ENCODE data around the gene SLC8B1. TPM values are rescaled to one million over a fixed set of nuclear protein-coding genes. Genes with fewer than 3 reads are reported as not detected.
A peak's percentile ranks its signal among the peaks of the same experiment; 100 is the strongest.

Gene SLC8B1
- total and polyA plus RNA-seq, 9 of the 15 experiments (the other 6 are each of a cell fraction or from before 2014, with no cell fraction given), result 0.86 to 34.1 (median 18.5) TPM

- 92% methylated on average over 23 of the region's 24 CpGs for WGBS (ENCODE audit: insufficient coverage, low coverage, missing lambda C conversion rate)
- ChIA-PET POLR2A (interaction anchor here (0.6 to 1.4 kb wide), 2 partner anchors 19 to 117 kb away, joined by 3 to 4 read pairs; no protein-coding TSS in a partner anchor), CTCF (ENCODE audit: low intra/inter-chr PET ratio) (no interaction called here)
- H3K27me3 ChIP-seq (ENCODE audit: control insufficient read depth in 2 of 2, insufficient read depth in 2 of 2, low read length in 2 of 2), result no peaks in the 10 kb centered on the region
- H3K9me1 ChIP-seq (ENCODE audit: control insufficient read depth, insufficient read depth, low read length), result no peaks in the 10 kb centered on the region
- H3K27ac ChIP-seq (ENCODE audit: extremely low read depth, low read depth, low read length), result no peak overlapping the region
- no peak overlapping the region for H2AFZ ChIP-seq (ENCODE audit: low read depth, low read length)
- in situ Hi-C loops (cut with MboI) (no loop called here), intact Hi-C loops (cut with micrococcal nuclease) (no loop called here)
- DNase-seq (ENCODE audit: extremely low read depth in 1 of 4, low spot score in 3 of 4) (no peak), ATAC-seq (no peak), FAIRE-seq (no peak)
- H3K9me3 ChIP-seq (replicated peaks; ENCODE audit: control insufficient read depth, insufficient read depth, low read depth, low read length), result no peaks in the 10 kb centered on the region
- H3K79me2 ChIP-seq (ENCODE audit: control insufficient read depth, insufficient read depth, low read length), result no peaks in the 10 kb centered on the region
- no peak overlapping the region for H3K9ac ChIP-seq (ENCODE audit: insufficient read depth in 1 of 2, low read depth in 2 of 2, low read length in 2 of 2)
- no peak overlapping the region for H3K4me2 ChIP-seq (ENCODE audit: insufficient read depth, low read length)
- H4K20me1 ChIP-seq (replicated peaks; ENCODE audit: control insufficient read depth, insufficient read depth, low read length), result no peaks in the 10 kb centered on the region
- no TSS peak for BruUV-seq (replicated peaks)
- TF ChIP-seq IRF1 (CRISPR knock-in tag; IDR thresholded peaks at IDR 0.05; ENCODE audit: borderline replicate concordance) (no peak), POLR2G (IDR thresholded peaks at IDR 0.05; ENCODE audit: low read depth, low read length) (0 out of 2 replicates have a peak, but pooled peaks have one; percentile 22), RBM17 (IDR thresholded peaks at IDR 0.05; ENCODE audit: borderline replicate concordance, low read depth, low read length) (no peak), TFAP4 (CRISPR knock-in tag; IDR thresholded peaks at IDR 0.05; ENCODE audit: borderline replicate concordance) (no peak)
- H3K4me1 ChIP-seq (replicated peaks in 1 of 2; ENCODE audit: control insufficient read depth in 2 of 2, insufficient read depth in 2 of 2, low read length in 2 of 2), result peaks cover 12 to 21% of the 10 kb centered on the region in 2 experiments; a peak in 4 of 5 replicates
- H3K4me3 ChIP-seq, result no peak overlapping the region
- peaks cover 38% of the 10 kb centered on the region; the same call in 2 of the 3 replicates for H3K36me3 ChIP-seq (ENCODE audit: control insufficient read depth, insufficient read depth, low read length)
These were observed 38.9 kb downstream of the SLC8B1 start for GRCh38 chr12:113295886-113296556.

All from K562 (cell line).